ENCODE data around the gene PTDSS2.
"Not testable (repeated sequence)": the region's sequence is repeated elsewhere in the genome, so short reads cannot be mapped to it uniquely, and the experiment has no call there.

PTDSS2 gene

GRCh38 chr11:424232-424631, 25.8 kb upstream of the PTDSS2 start:
- no peak for DNase-seq (ENCODE audit: low spot score)
- TF ChIP-seq CTCF (IDR thresholded peaks at IDR 0.05; ENCODE audit: extremely low read depth, missing control alignments) = no peak

- not testable (repeated sequence) for DNase-seq (ENCODE audit: low spot score)
Observed at GRCh38 chr11:424766-425165, 25.3 kb upstream of the PTDSS2 start.

- no peak for TF ChIP-seq CTCF (IDR thresholded peaks at IDR 0.05; ENCODE audit: extremely low read depth, missing control alignments)
- DNase-seq (ENCODE audit: low spot score) = no peak
Observed at GRCh38 chr11:425301-425700, 24.8 kb upstream of the PTDSS2 start.

- no peak for TF ChIP-seq CTCF (IDR thresholded peaks at IDR 0.05; ENCODE audit: extremely low read depth, missing control alignments)
- no peak for DNase-seq (ENCODE audit: low spot score)
Observed at GRCh38 chr11:426851-427250, 23.2 kb upstream of the PTDSS2 start.

GRCh38 chr11:428295-428694, 21.8 kb upstream of the PTDSS2 start:
- no peak for DNase-seq (ENCODE audit: low spot score)
- no peak for TF ChIP-seq CTCF (IDR thresholded peaks at IDR 0.05; ENCODE audit: extremely low read depth, missing control alignments)

GRCh38 chr11:429391-429790, 20.7 kb upstream of the PTDSS2 start:
- DNase-seq (ENCODE audit: low spot score) = no peak
- TF ChIP-seq CTCF (IDR thresholded peaks at IDR 0.05; ENCODE audit: extremely low read depth, missing control alignments) = no peak

GRCh38 chr11:429931-430456, 20.1 kb upstream of the PTDSS2 start:
- no peak for DNase-seq (ENCODE audit: low spot score)
- TF ChIP-seq CTCF (IDR thresholded peaks at IDR 0.05; ENCODE audit: extremely low read depth, missing control alignments) = no peak

- TF ChIP-seq CTCF (IDR thresholded peaks at IDR 0.05; ENCODE audit: extremely low read depth, missing control alignments) = no peak
Observed at GRCh38 chr11:431921-432320, 18.2 kb upstream of the PTDSS2 start.

More at GRCh38 chr11:431921-432320, 18.2 kb upstream of the PTDSS2 start:
- no peak for DNase-seq (ENCODE audit: low spot score)
